Measurements from ENCODE around the gene EPHB1. TPM values are rescaled to one million over a fixed set of nuclear protein-coding genes. Genes with fewer than 3 reads are reported as not detected.

The EPHB1 gene
- total RNA-seq, 2 donors from 2014 or later = 1.9 to 3.2 TPM

- Histone ChIP-seq H3K9me3 (no peaks in the 10 kb centered on the region), H3K4me3 (no peak overlapping the region), H3K4me1 (peaks cover 0 to under 1% of the 10 kb centered on the region in 2 donors), H3K27me3 (no peaks in the 10 kb centered on the region), H3K27ac (no peak overlapping the region), H3K36me3 (no peaks in the 10 kb centered on the region)
- no peak for TF ChIP-seq CTCF (IDR thresholded peaks at IDR 0.05)
- DNase-seq (ENCODE audit: low spot score) = no peak
These were observed 5.0 kb upstream of the EPHB1 start for GRCh38 chr3:134790065-134790464.

GRCh38 chr3:134791992-134792391, 3.1 kb upstream of the EPHB1 start:
- H3K27me3 ChIP-seq = peaks cover 0 to 5% of the 10 kb centered on the region in 2 donors
- H3K9me3 ChIP-seq = no peaks in the 10 kb centered on the region
- H3K4me1 ChIP-seq = peaks cover 0 to 20% of the 10 kb centered on the region in 2 donors
- DNase-seq (ENCODE audit: low spot score) = no peak
- no peak for TF ChIP-seq CTCF (IDR thresholded peaks at IDR 0.05)
- no peak overlapping the region for H3K27ac ChIP-seq
- no peak overlapping the region for H3K4me3 ChIP-seq
- no peaks in the 10 kb centered on the region for H3K36me3 ChIP-seq

- TF ChIP-seq CTCF (IDR thresholded peaks at IDR 0.05) = no peak
- peaks cover 4 to 5% of the 10 kb centered on the region in 2 donors for H3K27me3 ChIP-seq
- no peaks in the 10 kb centered on the region for H3K36me3 ChIP-seq
- H3K4me1 ChIP-seq = peaks cover 0 to 27% of the 10 kb centered on the region in 2 donors
- no peaks in the 10 kb centered on the region for H3K9me3 ChIP-seq
- no peak for DNase-seq (ENCODE audit: low spot score)
- no peak overlapping the region for H3K27ac ChIP-seq
- H3K4me3 ChIP-seq = no peak overlapping the region
These were observed 2.4 kb upstream of the EPHB1 start for GRCh38 chr3:134792700-134793099.

- H3K36me3 ChIP-seq = no peaks in the 10 kb centered on the region
- no peak for TF ChIP-seq CTCF (IDR thresholded peaks at IDR 0.05)
- no peak overlapping the region for H3K27ac ChIP-seq
- H3K9me3 ChIP-seq = no peaks in the 10 kb centered on the region
- peaks cover 5 to 10% of the 10 kb centered on the region in 2 donors for H3K27me3 ChIP-seq
- DNase-seq (ENCODE audit: low spot score) = no peak
- H3K4me3 ChIP-seq = no peak overlapping the region
- peaks cover 0 to 27% of the 10 kb centered on the region in 2 donors for H3K4me1 ChIP-seq
These were observed 1.5 kb upstream of the EPHB1 start for GRCh38 chr3:134793562-134793961.

GRCh38 chr3:134794323-134794722, 737 bp upstream of the EPHB1 start:
- no peak for TF ChIP-seq CTCF (IDR thresholded peaks at IDR 0.05)
- Histone ChIP-seq H3K9me3 (no peaks in the 10 kb centered on the region), H3K27me3 (peaks cover 5 to 10% of the 10 kb centered on the region in 2 donors), H3K36me3 (no peaks in the 10 kb centered on the region), H3K4me3 (no peak overlapping the region), H3K27ac (no peak overlapping the region), H3K4me1 (peaks cover 0 to 27% of the 10 kb centered on the region in 2 donors)
- no peak for DNase-seq (ENCODE audit: low spot score)

GRCh38 chr3:134795746-134796280, 753 bp downstream of the EPHB1 start:
- Histone ChIP-seq H3K27ac (no peak overlapping the region), H3K4me1 (peaks cover 0 to 27% of the 10 kb centered on the region in 2 donors), H3K36me3 (no peaks in the 10 kb centered on the region), H3K9me3 (no peaks in the 10 kb centered on the region), H3K4me3 (peak overlapping the region; percentile 43 to 59), H3K27me3 (peaks cover 5 to 10% of the 10 kb centered on the region in 2 donors)
- no peak for TF ChIP-seq CTCF (IDR thresholded peaks at IDR 0.05)
- DNase-seq (ENCODE audit: low spot score) = no peak

All from right atrium auricular region (tissue), 2 donors.